ENCODE data around the gene HSPA12A. TPM values are rescaled to one million over a fixed set of nuclear protein-coding genes. Genes with fewer than 3 reads are reported as not detected.

The HSPA12A gene
- total RNA-seq, 4 donors from 2014 or later: 9.6 to 26.6 (median 18.2) TPM

DNA sequence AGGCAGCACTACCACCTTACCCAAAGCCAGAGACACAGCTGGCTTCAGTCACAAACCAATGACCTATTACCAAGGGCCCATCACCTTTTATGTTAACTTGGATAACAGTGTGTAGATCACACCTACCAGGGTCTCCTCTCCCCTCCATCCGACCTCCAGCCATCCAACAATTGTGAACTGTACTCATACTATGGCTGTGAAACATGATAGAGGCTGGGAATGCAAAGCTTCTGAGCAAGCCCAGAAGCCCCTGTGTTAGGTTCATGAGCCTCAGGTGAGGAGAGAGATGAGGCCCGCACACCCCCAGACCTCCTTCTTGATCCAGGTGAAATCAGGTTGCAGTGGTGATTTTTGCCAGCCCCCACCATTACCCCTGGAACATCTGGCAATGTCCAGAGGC lies 73.9 kb downstream of the HSPA12A start:
- DNase-seq (ENCODE audit: low spot score in 2 of 2): no peak
- peaks cover 6% of the 10 kb centered on the region for H3K27me3 ChIP-seq
- WGBS: 89% methylated on average over 2 of the region's 2 CpGs
- H3K36me3 ChIP-seq: no peaks in the 10 kb centered on the region
- TF ChIP-seq, protein P1, sequence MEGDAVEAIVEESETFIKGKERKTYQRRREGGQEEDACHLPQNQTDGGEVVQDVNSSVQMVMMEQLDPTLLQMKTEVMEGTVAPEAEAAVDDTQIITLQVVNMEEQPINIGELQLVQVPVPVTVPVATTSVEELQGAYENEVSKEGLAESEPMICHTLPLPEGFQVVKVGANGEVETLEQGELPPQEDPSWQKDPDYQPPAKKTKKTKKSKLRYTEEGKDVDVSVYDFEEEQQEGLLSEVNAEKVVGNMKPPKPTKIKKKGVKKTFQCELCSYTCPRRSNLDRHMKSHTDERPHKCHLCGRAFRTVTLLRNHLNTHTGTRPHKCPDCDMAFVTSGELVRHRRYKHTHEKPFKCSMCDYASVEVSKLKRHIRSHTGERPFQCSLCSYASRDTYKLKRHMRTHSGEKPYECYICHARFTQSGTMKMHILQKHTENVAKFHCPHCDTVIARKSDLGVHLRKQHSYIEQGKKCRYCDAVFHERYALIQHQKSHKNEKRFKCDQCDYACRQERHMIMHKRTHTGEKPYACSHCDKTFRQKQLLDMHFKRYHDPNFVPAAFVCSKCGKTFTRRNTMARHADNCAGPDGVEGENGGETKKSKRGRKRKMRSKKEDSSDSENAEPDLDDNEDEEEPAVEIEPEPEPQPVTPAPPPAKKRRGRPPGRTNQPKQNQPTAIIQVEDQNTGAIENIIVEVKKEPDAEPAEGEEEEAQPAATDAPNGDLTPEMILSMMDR (IDR thresholded peaks at IDR 0.05): no peak
- TF ChIP-seq POLR2AphosphoS5 (IDR thresholded peaks at IDR 0.05): no peak
- TF ChIP-seq POLR2A (IDR thresholded peaks at IDR 0.05): no peak
- no peak for TF ChIP-seq EP300 (IDR thresholded peaks at IDR 0.05)
- no peak overlapping the region for H3K27ac ChIP-seq
- H3K9me3 ChIP-seq: no peaks in the 10 kb centered on the region
- peaks cover 5% of the 10 kb centered on the region for H3K4me1 ChIP-seq
- no peak overlapping the region for H3K4me3 ChIP-seq

DNA sequence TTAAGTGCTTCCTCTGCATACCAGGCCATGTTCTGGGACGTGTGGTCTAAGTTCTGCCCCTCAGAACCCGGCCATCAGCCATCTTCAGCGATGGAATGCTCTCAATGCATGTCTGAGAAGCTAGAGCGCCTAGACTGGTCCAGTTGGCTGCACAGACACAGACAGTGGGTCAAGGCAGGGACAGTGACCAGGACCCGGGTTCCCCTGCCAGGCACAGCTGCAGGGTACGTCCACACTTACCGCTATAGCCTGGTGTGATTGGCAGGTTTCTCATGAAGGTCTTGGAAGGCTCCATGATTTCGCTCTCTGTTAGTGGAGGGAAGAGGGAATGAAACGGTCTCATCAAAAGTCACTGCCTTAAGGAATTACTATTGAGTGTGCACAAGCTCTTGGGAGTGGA lies 74.3 kb downstream of the HSPA12A start:
- Histone ChIP-seq H3K4me1 (peaks cover 5% of the 10 kb centered on the region), H3K9me3 (no peaks in the 10 kb centered on the region), H3K27ac (no peak overlapping the region), H3K27me3 (peaks cover 6% of the 10 kb centered on the region), H3K4me3 (no peak overlapping the region), H3K36me3 (no peaks in the 10 kb centered on the region)
- TF ChIP-seq, protein P1 (IDR thresholded peaks at IDR 0.05): no peak
- no peak for TF ChIP-seq EP300 (IDR thresholded peaks at IDR 0.05)
- no peak for TF ChIP-seq POLR2A (IDR thresholded peaks at IDR 0.05)
- 97% methylated on average over 8 of the region's 9 CpGs for WGBS
- peak in 1 of 2 donors; percentile 52 for DNase-seq (ENCODE audit: low spot score in 2 of 2)

DNA sequence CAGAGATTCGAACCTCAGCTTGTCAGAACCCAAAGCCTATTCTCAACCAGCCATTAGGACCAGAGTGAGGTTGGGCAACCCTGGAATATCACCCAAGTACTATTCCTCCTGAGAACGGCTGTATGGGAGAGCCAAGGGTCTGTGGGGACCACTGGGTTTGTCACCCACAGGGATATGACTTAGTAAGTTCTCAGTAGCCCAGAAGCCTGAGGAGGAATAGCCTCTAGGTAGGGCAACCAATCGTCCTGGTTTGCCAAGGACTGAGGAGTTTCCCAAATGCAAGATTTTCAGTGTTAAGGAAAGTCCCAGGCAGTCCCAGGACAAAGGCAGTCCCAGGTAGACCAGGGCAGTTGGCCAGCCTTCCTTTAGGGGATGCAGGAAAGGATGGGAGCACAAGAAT lies 74.9 kb downstream of the HSPA12A start:
- Histone ChIP-seq H3K4me1 (peaks cover 5% of the 10 kb centered on the region), H3K36me3 (no peaks in the 10 kb centered on the region), H3K9me3 (no peaks in the 10 kb centered on the region), H3K27me3 (peaks cover 6% of the 10 kb centered on the region), H3K27ac (no peak overlapping the region), H3K4me3 (no peak overlapping the region)
- TF ChIP-seq POLR2AphosphoS5 (IDR thresholded peaks at IDR 0.05) (no peak), EP300 (IDR thresholded peaks at IDR 0.05) (no peak), POLR2A (IDR thresholded peaks at IDR 0.05) (no peak)
- TF ChIP-seq, protein P1 (IDR thresholded peaks at IDR 0.05): no peak
- 70% methylated on average over 2 of the region's 3 CpGs for WGBS
- no peak for DNase-seq (ENCODE audit: low spot score in 2 of 2)

DNA sequence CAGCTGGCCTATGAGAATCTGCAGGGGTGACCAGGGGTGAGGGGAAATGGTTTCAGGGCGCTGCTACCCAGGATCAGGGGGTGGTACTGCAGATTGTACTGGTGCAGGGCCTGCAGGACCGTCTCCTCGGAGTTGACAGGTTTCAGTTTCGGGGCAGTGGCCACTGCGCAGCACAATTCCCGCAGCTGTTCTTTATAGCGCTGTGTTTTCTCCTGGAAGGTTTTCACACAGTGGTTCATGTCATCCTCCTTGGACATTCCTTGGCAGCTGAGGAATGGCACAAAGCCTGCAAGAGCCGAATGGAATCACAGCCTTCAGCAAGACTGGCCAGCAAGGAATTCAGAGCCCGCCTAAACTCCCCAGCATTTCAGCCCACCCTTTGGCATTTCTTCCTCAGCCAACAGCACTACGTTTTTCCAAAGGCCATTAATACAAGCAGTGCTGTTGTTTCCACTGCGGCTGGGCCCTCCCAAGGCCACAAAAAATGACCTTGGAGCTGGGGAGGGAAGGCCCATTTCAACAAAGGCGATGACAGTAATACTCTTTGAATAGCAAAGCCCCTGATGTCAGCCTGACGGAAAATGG lies 76.7 kb downstream of the HSPA12A start:
- DNase-seq (ENCODE audit: low spot score in 2 of 2): no peak
- no peaks in the 10 kb centered on the region for H3K9me3 ChIP-seq
- no peaks in the 10 kb centered on the region for H3K36me3 ChIP-seq
- H3K4me3 ChIP-seq: peak overlapping the region; percentile 6
- TF ChIP-seq POLR2AphosphoS5 (IDR thresholded peaks at IDR 0.05): no peak
- no peak for TF ChIP-seq POLR2A (IDR thresholded peaks at IDR 0.05)
- TF ChIP-seq EP300 (IDR thresholded peaks at IDR 0.05): no peak
- TF ChIP-seq, protein P1 (IDR thresholded peaks at IDR 0.05): no peak
- peaks cover 5% of the 10 kb centered on the region for H3K4me1 ChIP-seq
- peaks cover 6% of the 10 kb centered on the region for H3K27me3 ChIP-seq
- H3K27ac ChIP-seq: no peak overlapping the region
- WGBS: 55% methylated on average over 13 of the region's 13 CpGs

DNA sequence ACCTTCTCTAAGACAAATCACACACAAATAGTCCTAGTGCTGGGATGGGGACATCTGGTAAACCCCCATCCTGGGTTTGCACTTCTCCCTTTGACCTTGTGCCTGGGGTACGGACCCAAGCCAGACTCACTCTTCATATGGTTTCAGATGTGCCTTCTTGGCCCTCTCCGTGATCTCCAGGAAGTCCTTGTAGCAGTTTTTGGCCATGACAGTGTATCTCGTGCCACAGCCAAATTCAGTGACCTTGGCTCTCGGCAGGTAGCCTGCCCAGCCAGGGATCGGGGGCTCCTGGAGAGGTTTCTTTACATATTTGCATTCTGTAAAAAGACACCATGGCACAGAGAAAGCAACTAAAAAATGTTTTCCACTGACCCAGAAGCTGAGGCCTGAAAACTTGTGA lies 77.7 kb downstream of the HSPA12A start:
- no peak overlapping the region for H3K27ac ChIP-seq
- no peak for TF ChIP-seq POLR2AphosphoS5 (IDR thresholded peaks at IDR 0.05)
- TF ChIP-seq EP300 (IDR thresholded peaks at IDR 0.05): no peak
- TF ChIP-seq, protein P1 (IDR thresholded peaks at IDR 0.05): no peak
- TF ChIP-seq POLR2A (IDR thresholded peaks at IDR 0.05): no peak
- no peak for DNase-seq (ENCODE audit: low spot score in 2 of 2)
- no peaks in the 10 kb centered on the region for H3K27me3 ChIP-seq
- no peaks in the 10 kb centered on the region for H3K9me3 ChIP-seq
- H3K4me3 ChIP-seq: no peak overlapping the region
- no peaks in the 10 kb centered on the region for H3K4me1 ChIP-seq
- H3K36me3 ChIP-seq: no peaks in the 10 kb centered on the region
- 100% methylated on average over 5 of the region's 5 CpGs for WGBS
